ENCODE measurements around the gene BHMT. TPM values are rescaled to one million over a fixed set of nuclear protein-coding genes. Genes with fewer than 3 reads are reported as not detected.
A peak's percentile ranks its signal among the peaks of the same experiment; 100 is the strongest.

BHMT gene
- total RNA-seq, 4 donors from 2014 or later = not detected

- DNase-seq = no peak
- WGBS, 2 donors (ENCODE audit: low coverage in 1 of 2) = 59 to 73% methylated on average over 4 to 6 of the region's 6 CpGs
- H3K27me3 ChIP-seq = peaks cover 4% of the 10 kb centered on the region
- intact Hi-C loops (cut with DNase I; ENCODE audit: low total_unique reads) (no loop called here), in situ Hi-C loops (cut with MboI; ENCODE audit: low pct_ligation_motif_present in 1 of 4, low pct_unique_long_range_greater_than_20kb in 1 of 4, low sequenced_read_pairs in 3 of 4) (no loop called here)
- H3K9me3 ChIP-seq = no peaks in the 10 kb centered on the region
- no peak overlapping the region for H3K27ac ChIP-seq
- peaks cover 0 to 4% (median 0%) of the 10 kb centered on the region in 4 donors for H3K4me1 ChIP-seq
- no peaks in the 10 kb centered on the region for H3K36me3 ChIP-seq
- no peak for TF ChIP-seq POLR2A (IDR thresholded peaks at IDR 0.05)
- no peak for TF ChIP-seq CTCF (IDR thresholded peaks at IDR 0.05)
- no peak for TF ChIP-seq EP300 (IDR thresholded peaks at IDR 0.05; ENCODE audit: low read depth)
- no peak for TF ChIP-seq POLR2AphosphoS5 (IDR thresholded peaks at IDR 0.05)
- H3K4me3 ChIP-seq = no peak overlapping the region
Measured at GRCh38 chr5:79074641-79075040, 37.0 kb upstream of the BHMT start.

GRCh38 chr5:79075646-79076426 lies 35.8 kb upstream of the BHMT start:
- H3K27me3 ChIP-seq = no peaks in the 10 kb centered on the region
- no peak overlapping the region for H3K27ac ChIP-seq
- intact Hi-C loops (cut with DNase I; ENCODE audit: low total_unique reads) = no loop called here
- H3K9me3 ChIP-seq = no peaks in the 10 kb centered on the region
- WGBS, 2 donors (ENCODE audit: low coverage in 1 of 2) = 76 to 83% methylated on average over 5 to 11 of the region's 11 CpGs
- H3K4me1 ChIP-seq = no peaks in the 10 kb centered on the region
- TF ChIP-seq CTCF (IDR thresholded peaks at IDR 0.05) (no peak), POLR2A (IDR thresholded peaks at IDR 0.05) (no peak), POLR2AphosphoS5 (IDR thresholded peaks at IDR 0.05) (no peak), EP300 (IDR thresholded peaks at IDR 0.05; ENCODE audit: low read depth) (no peak)
- no peaks in the 10 kb centered on the region for H3K36me3 ChIP-seq
- in situ Hi-C loops (cut with MboI; ENCODE audit: low pct_ligation_motif_present in 1 of 4, low pct_unique_long_range_greater_than_20kb in 1 of 4, low sequenced_read_pairs in 3 of 4) = no loop called here
- DNase-seq = no peak
- no peak overlapping the region for H3K4me3 ChIP-seq

GRCh38 chr5:79076819-79077218 lies 34.8 kb upstream of the BHMT start:
- Histone ChIP-seq H3K4me3 (no peak overlapping the region), H3K27ac (peak overlapping the region in 1 of 4 donors; percentile 15), H3K36me3 (no peaks in the 10 kb centered on the region), H3K4me1 (no peaks in the 10 kb centered on the region), H3K9me3 (no peaks in the 10 kb centered on the region), H3K27me3 (no peaks in the 10 kb centered on the region)
- WGBS, 2 donors (ENCODE audit: low coverage in 1 of 2) = 65 to 81% methylated on average over 4 of the region's 4 CpGs
- no peak for DNase-seq
- in situ Hi-C loops (cut with MboI; ENCODE audit: low pct_ligation_motif_present in 1 of 4, low pct_unique_long_range_greater_than_20kb in 1 of 4, low sequenced_read_pairs in 3 of 4) (no loop called here), intact Hi-C loops (cut with DNase I; ENCODE audit: low total_unique reads) (no loop called here)
- TF ChIP-seq EP300 (IDR thresholded peaks at IDR 0.05; ENCODE audit: low read depth) (no peak), POLR2A (IDR thresholded peaks at IDR 0.05) (no peak), CTCF (IDR thresholded peaks at IDR 0.05) (no peak), POLR2AphosphoS5 (IDR thresholded peaks at IDR 0.05) (no peak)

- DNase-seq = no peak
- Histone ChIP-seq H3K4me1 (no peaks in the 10 kb centered on the region), H3K27me3 (no peaks in the 10 kb centered on the region), H3K9me3 (no peaks in the 10 kb centered on the region), H3K4me3 (no peak overlapping the region), H3K27ac (peak overlapping the region in 1 of 4 donors; percentile 53), H3K36me3 (no peaks in the 10 kb centered on the region)
- in situ Hi-C loops (cut with MboI; ENCODE audit: low pct_ligation_motif_present in 1 of 4, low pct_unique_long_range_greater_than_20kb in 1 of 4, low sequenced_read_pairs in 3 of 4) (no loop called here), intact Hi-C loops (cut with DNase I; ENCODE audit: low total_unique reads) (no loop called here)
- peak in 2 of 3 donors; percentile 31 to 44 for TF ChIP-seq POLR2AphosphoS5 (IDR thresholded peaks at IDR 0.05)
- no peak for TF ChIP-seq POLR2A (IDR thresholded peaks at IDR 0.05)
- WGBS, 2 donors (ENCODE audit: low coverage in 1 of 2) = 46 to 51% methylated on average over 2 to 3 of the region's 3 CpGs
Measured at GRCh38 chr5:79077680-79078365, 33.8 kb upstream of the BHMT start.

Measured in transverse colon (tissue), 4 donors.